HepG2 (cell line): ENCODE measurements around the gene ATOH7. TPM values are rescaled to one million over a fixed set of nuclear protein-coding genes. Genes with fewer than 3 reads are reported as not detected.

Experiments used
- ATAC-seq: fragments of 200-7000 bp; cut with Tn5 transposase; 3 replicates; pipeline ENCODE4 v1.9.1; 2020; ENCODE audit warnings: mild to moderate bottlenecking, moderate library complexity
- BruUV-seq: library from RNA; stranded (reverse); fragments of 400-500 nt; replicated peaks from 2 replicates; lab custom pipeline; 2021; lab: Mats Ljungman, UMichigan
- CTCF ChIA-PET: fragments of 300-600 bp; formaldehyde crosslinking; extraction: SDS; loops from one replicate; lab custom pipeline; 2021; ENCODE audit warnings: low total read pairs, inconsistent platforms, low intra/inter-chr PET ratio; lab: Yijun Ruan, JAX
- POLR2A ChIA-PET: fragments of 350-600 bp; sonication (Branson Sonifier 250); formaldehyde crosslinking; loops from one replicate; lab custom pipeline; 2020; ENCODE audit warnings: antibody characterized with exemption, inconsistent platforms; lab: Yijun Ruan, JAX
- DNase-seq: peaks from one replicate; pipeline ENCODE4 v3.0.0-alpha.2; 2015; ENCODE audit warnings: low spot score
- FAIRE-seq: peaks from 3 replicates; lab custom pipeline; 2011; peaks lifted over from hg19 to GRCh38; lab: Jason Lieb, UNC
- H2AFZ ChIP-seq: one replicate; pipeline ENCODE4 v1.6.1; 2011; ENCODE audit warnings: low read length, inconsistent platforms
- H3K27ac ChIP-seq: fragments of 300-600 bp; 3 replicates; pipeline ENCODE4 v1.8.0; 2011; ENCODE audit warnings: mixed run types, mild to moderate bottlenecking, mixed read lengths, low read length, inconsistent platforms; ENCODE audit not compliant: insufficient read depth; ENCODE audit errors: extremely low read length
- H3K27me3 ChIP-seq, 2 experiments: fragments of 200-600 bp in 1 of 2; 2 replicates in 1 of 2; 3 replicates in 1 of 2; pipeline versions ENCODE4 v1.6.0 to v1.8.0; 2011; ENCODE audit warnings: low read length in 2 of 2, mild to moderate bottlenecking in 2 of 2, moderate library complexity in 2 of 2, inconsistent platforms in 1 of 2; ENCODE audit not compliant: insufficient read depth in 2 of 2, control insufficient read depth in 1 of 2
- H3K36me3 ChIP-seq, 2 experiments: fragments of 200-600 bp in 1 of 2; replicated peaks in 1 of 2; 2 replicates in 1 of 2; 3 replicates in 1 of 2; pipeline versions ENCODE4 v1.5.1 to v1.8.0; 2011; ENCODE audit warnings: low read length in 2 of 2, inconsistent platforms in 1 of 2; ENCODE audit not compliant: insufficient read depth in 2 of 2, control insufficient read depth in 1 of 2
- H3K4me1 ChIP-seq: 2 replicates; pipeline ENCODE4 v1.5.1; 2012; ENCODE audit warnings: low read length, inconsistent platforms; ENCODE audit not compliant: insufficient read depth
- H3K4me2 ChIP-seq: 2 replicates; pipeline ENCODE4 v1.6.0; 2011; ENCODE audit warnings: low read depth, low read length, inconsistent platforms
- H3K4me3 ChIP-seq, 3 experiments: fragments of 200-600 bp in 1 of 3; sonication (generic), shearing (Covaris generic) in 1 of 3; replicated peaks in 1 of 3; 2 replicates each; pipeline ENCODE4 v1.5.1; 2011 to 2016; ENCODE audit warnings: low read length in 3 of 3, inconsistent platforms in 2 of 3, low read depth in 2 of 3, mild to moderate bottlenecking in 2 of 3, control low read depth in 1 of 3, mixed read lengths in 1 of 3; ENCODE audit not compliant: insufficient read depth in 1 of 3
- H3K79me2 ChIP-seq: one replicate; pipeline ENCODE4 v1.6.1; 2011; ENCODE audit warnings: low read length, inconsistent platforms; ENCODE audit not compliant: insufficient read depth
- H3K9ac ChIP-seq: 2 replicates; pipeline ENCODE4 v1.6.0; 2011; ENCODE audit warnings: mild to moderate bottlenecking, low read depth, low read length, inconsistent platforms; ENCODE audit not compliant: insufficient read depth
- H3K9me3 ChIP-seq: 2 replicates; pipeline ENCODE4 v1.5.1; 2012; ENCODE audit warnings: mild to moderate bottlenecking, low read length
- H4K20me1 ChIP-seq: 2 replicates; pipeline ENCODE4 v1.6.0; 2011; ENCODE audit warnings: inconsistent platforms, mild to moderate bottlenecking, low read length, moderate library complexity; ENCODE audit not compliant: insufficient read depth
- AHDC1 ChIP-seq: sonication (generic); formaldehyde crosslinking; IDR thresholded peaks from 2 replicates; pipeline ENCODE4 v1.5.1; 2020; ENCODE audit warnings: mild to moderate bottlenecking, missing genetic modification reagents, borderline replicate concordance
- EEA1 ChIP-seq: sonication (generic); formaldehyde crosslinking; IDR thresholded peaks from 2 replicates; pipeline ENCODE4 v1.5.1; 2020; ENCODE audit warnings: mild to moderate bottlenecking, missing genetic modification reagents, borderline replicate concordance
- ELF3 ChIP-seq: IDR thresholded peaks from 2 replicates; pipeline ENCODE4 v1.6.1; 2016; ENCODE audit warnings: missing genetic modification reagents, missing compliant biosample characterization
- FOXA3 ChIP-seq: IDR thresholded peaks from 2 replicates; pipeline ENCODE4 v1.6.1; 2016; ENCODE audit warnings: missing genetic modification reagents, missing compliant biosample characterization
- MAFF ChIP-seq: IDR thresholded peaks from 2 replicates; pipeline ENCODE4 v1.6.1; 2011; ENCODE audit warnings: low read depth, low read length, improper control_type of control experiment
- MAFG ChIP-seq: sonication (generic); formaldehyde crosslinking; IDR thresholded peaks from 2 replicates; pipeline ENCODE4 v1.5.1; 2020; ENCODE audit warnings: mild to moderate bottlenecking, missing genetic modification reagents
- MIXL1 ChIP-seq: IDR thresholded peaks from 2 replicates; pipeline ENCODE4 v1.6.1; 2016
- NR2F1 ChIP-seq, 2 experiments: fragments of 450-650 bp in 1 of 2; formaldehyde crosslinking in 1 of 2; IDR thresholded peaks; 2 replicates each; pipeline versions ENCODE4 v1.5.0 to v1.6.1; 2016 to 2020; ENCODE audit warnings: mild to moderate bottlenecking in 1 of 2, missing compliant biosample characterization in 1 of 2, missing genetic modification reagents in 1 of 2, moderate library complexity in 1 of 2
- SYNCRIP ChIP-seq: fragments of 200-400 bp; formaldehyde crosslinking; IDR thresholded peaks from 2 replicates; pipeline ENCODE4 v1.6.1; 2018; ENCODE audit warnings: mild to moderate bottlenecking, low read depth, low read length; ENCODE audit not compliant: insufficient read depth
- ZBTB44 ChIP-seq: sonication (generic); formaldehyde crosslinking; IDR thresholded peaks from 2 replicates; pipeline ENCODE4 v1.4.0; 2020; ENCODE audit warnings: missing genetic modification reagents
- ZNF704 ChIP-seq: sonication (generic); formaldehyde crosslinking; IDR thresholded peaks from 2 replicates; pipeline ENCODE4 v1.8.1; 2023; ENCODE audit warnings: mild to moderate bottlenecking, inconsistent platforms, moderate library complexity, missing genetic modification reagents, borderline replicate concordance
- WGBS: methylation state at CpG from one replicate; pipeline ENCODE4 v1.1.6; 2017; ENCODE audit warnings: low lambda C conversion rate; 5-methylcytosine and 5-hydroxymethylcytosine counted together
- in situ Hi-C: cut with HindIII; loops from 2 replicates; pipeline ENCODE4 v1.10.0; 2017; ENCODE audit warnings: low pct_unique_long_range_greater_than_20kb; ENCODE audit not compliant: extremely low pct_ligation_motif_present
- intact Hi-C: fragments of 100-400 bp; cut with micrococcal nuclease; formaldehyde crosslinking; loops from one replicate; pipeline ENCODE4 v1.10.0; 2022; ENCODE audit not compliant: unreplicated experiment
- polyA plus RNA-seq, 8 experiments: library from polyadenylated mRNA; depleted of rRNA in 3 of 8; stranded (reverse) in 7 of 8; unstranded in 1 of 8; fragments of >200 nt; fragmentation: Illumina TruSeq in 4 of 8; extraction: Trizol in 4 of 8; gene quantifications; 2 replicates each; pipeline versions ENCODE4 v1.2.1 to v1.2.3, GENCODE V29; 2011 to 2016; ENCODE audit warnings: low read depth in 4 of 8, missing spikeins in 1 of 8, mixed read lengths in 1 of 8; ENCODE audit not compliant: insufficient read depth in 1 of 8
- total RNA-seq, 5 experiments: library from RNA; depleted of rRNA; stranded (reverse); fragments of >200 nt; fragmentation: Illumina TruSeq; extraction: Trizol; gene quantifications; 2 replicates each; pipeline ENCODE4 v1.2.3, GENCODE V29; 2016; ENCODE audit warnings: low read depth in 1 of 5
- TF ChIP-seq, protein P1 (sequence below): sonication (generic); formaldehyde crosslinking; IDR thresholded peaks from 2 replicates; pipeline ENCODE4 v1.4.0; 2020; ENCODE audit warnings: missing genetic modification reagents, mild to moderate bottlenecking, borderline replicate concordance
- TF ChIP-seq, protein P2 (sequence below): sonication (generic); formaldehyde crosslinking; IDR thresholded peaks from 2 replicates; pipeline ENCODE4 v1.5.0; 2020; ENCODE audit warnings: missing genetic modification reagents

Gene ATOH7
- total and polyA plus RNA-seq, 2 of the 13 experiments (the other 11 are each of a cell fraction or from before 2014, with no cell fraction given): 0.07 to 0.11 TPM

- Histone ChIP-seq H3K4me2 (no peak overlapping the region), H3K27me3 (no peaks in the 10 kb centered on the region), H3K79me2 (no peaks in the 10 kb centered on the region), H3K9me3 (no peaks in the 10 kb centered on the region), H4K20me1 (no peaks in the 10 kb centered on the region), H3K9ac (no peak overlapping the region), H2AFZ (no peak overlapping the region), H3K27ac (no peak overlapping the region), H3K4me1 (0 out of 2 replicates have a peak, but pooled peaks cover 3% of the 10 kb centered on the region), H3K36me3 (no peaks in the 10 kb centered on the region), H3K4me3 (no peak overlapping the region)
- in situ Hi-C loops: no loop called here
- 77% methylated on average over 6 of the region's 6 CpGs for WGBS
- FAIRE-seq (no peak), ATAC-seq (no peak), DNase-seq (no peak)
- POLR2A ChIA-PET: no interaction called here
- CTCF ChIA-PET: no interaction called here
- TF ChIP-seq MAFF: no peak
- no peak for TF ChIP-seq FOXA3 (CRISPR knock-in tag)
- TF ChIP-seq, protein P1, sequence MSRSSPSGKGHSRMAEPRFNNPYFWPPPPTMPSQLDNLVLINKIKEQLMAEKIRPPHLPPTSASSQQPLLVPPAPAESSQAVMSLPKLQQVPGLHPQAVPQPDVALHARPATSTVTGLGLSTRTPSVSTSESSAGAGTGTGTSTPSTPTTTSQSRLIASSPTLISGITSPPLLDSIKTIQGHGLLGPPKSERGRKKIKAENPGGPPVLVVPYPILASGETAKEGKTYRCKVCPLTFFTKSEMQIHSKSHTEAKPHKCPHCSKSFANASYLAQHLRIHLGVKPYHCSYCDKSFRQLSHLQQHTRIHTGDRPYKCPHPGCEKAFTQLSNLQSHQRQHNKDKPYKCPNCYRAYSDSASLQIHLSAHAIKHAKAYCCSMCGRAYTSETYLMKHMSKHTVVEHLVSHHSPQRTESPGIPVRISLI: no peak
- no peak for TF ChIP-seq ELF3 (CRISPR knock-in tag)
- TF ChIP-seq NR2F1 (CRISPR knock-in tag; IDR thresholded peaks at IDR 0.05): no peak
- TF ChIP-seq SYNCRIP: no peak
- TF ChIP-seq MAFG (CRISPR knock-in tag): no peak
- no peak for TF ChIP-seq EEA1 (CRISPR knock-in tag)
- TF ChIP-seq ZNF704 (CRISPR knock-in tag): no peak
- no peak for TF ChIP-seq MIXL1 (CRISPR knock-in tag)
- TF ChIP-seq AHDC1 (CRISPR knock-in tag): no peak
- TF ChIP-seq ZBTB44 (CRISPR knock-in tag): no peak
- TF ChIP-seq, protein P2, sequence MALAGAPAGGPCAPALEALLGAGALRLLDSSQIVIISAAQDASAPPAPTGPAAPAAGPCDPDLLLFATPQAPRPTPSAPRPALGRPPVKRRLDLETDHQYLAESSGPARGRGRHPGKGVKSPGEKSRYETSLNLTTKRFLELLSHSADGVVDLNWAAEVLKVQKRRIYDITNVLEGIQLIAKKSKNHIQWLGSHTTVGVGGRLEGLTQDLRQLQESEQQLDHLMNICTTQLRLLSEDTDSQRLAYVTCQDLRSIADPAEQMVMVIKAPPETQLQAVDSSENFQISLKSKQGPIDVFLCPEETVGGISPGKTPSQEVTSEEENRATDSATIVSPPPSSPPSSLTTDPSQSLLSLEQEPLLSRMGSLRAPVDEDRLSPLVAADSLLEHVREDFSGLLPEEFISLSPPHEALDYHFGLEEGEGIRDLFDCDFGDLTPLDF: no peak
- no TSS peak for BruUV-seq
- intact Hi-C loops: no loop called here
Measured at GRCh38 chr10:68194290-68194689, 37.6 kb downstream of the ATOH7 start.
